Neural cell (in vitro differentiated cells): ENCODE data around the gene DLG2. TPM values are rescaled to one million over a fixed set of nuclear protein-coding genes. Genes with fewer than 3 reads are reported as not detected.
A peak's percentile ranks its signal among the peaks of the same experiment; 100 is the strongest.

Source experiments
- H2AFZ ChIP-seq: fragments of 200-600, 300-800 bp; sonication (generic), shearing (Covaris generic); 2 replicates; pipeline ENCODE4 v1.6.0; 2014; ENCODE audit warnings: low read depth, mild to moderate bottlenecking, antibody characterized with exemption, low read length, moderate library complexity
- H3F3A ChIP-seq: fragments of 200-600 bp; shearing (Covaris generic); 2 replicates; pipeline ENCODE4 v1.6.1; 2016; ENCODE audit warnings: mild to moderate bottlenecking, moderate library complexity, mixed read lengths, antibody characterized with exemption, low read length; ENCODE audit not compliant: insufficient read depth, poor library complexity, severe bottlenecking
- H3K27ac ChIP-seq: fragments of 200-600, 300-800 bp; sonication (generic), shearing (Covaris generic); 2 replicates; pipeline ENCODE4 v1.5.1; 2014; ENCODE audit warnings: mild to moderate bottlenecking, low read length, moderate library complexity
- H3K27me3 ChIP-seq: fragments of 300-800, 200-600 bp; sonication (generic), shearing (Covaris generic); 2 replicates; pipeline ENCODE4 v1.6.0; 2014; ENCODE audit warnings: mild to moderate bottlenecking, low read depth, low read length, moderate library complexity; ENCODE audit not compliant: insufficient read depth
- H3K36me3 ChIP-seq: fragments of 300-800, 200-600 bp; sonication (generic), shearing (Covaris generic); 2 replicates; pipeline ENCODE4 v1.5.1; 2014; ENCODE audit warnings: mild to moderate bottlenecking, antibody characterized with exemption, low read length, moderate library complexity; ENCODE audit not compliant: insufficient read depth
- H3K4me2 ChIP-seq: fragments of 300-800, 200-600 bp; sonication (generic), shearing (Covaris generic); 2 replicates; pipeline ENCODE4 v1.6.0; 2014; ENCODE audit warnings: mild to moderate bottlenecking, low read length
- H3K4me3 ChIP-seq: fragments of 300-800, 200-600 bp; sonication (generic), shearing (Covaris generic); 2 replicates; pipeline ENCODE4 v1.5.1; 2014; ENCODE audit warnings: mild to moderate bottlenecking, low read length, moderate library complexity
- H3K79me2 ChIP-seq: fragments of 200-600 bp; shearing (Covaris generic); replicated peaks from 2 replicates; pipeline ENCODE4 v1.6.0; 2014; ENCODE audit warnings: mild to moderate bottlenecking, low read length, moderate library complexity; ENCODE audit not compliant: insufficient read depth
- H3K9ac ChIP-seq: fragments of 300-800, 200-600 bp; sonication (generic), shearing (Covaris generic); 2 replicates; pipeline ENCODE4 v1.6.1; 2016; ENCODE audit warnings: mild to moderate bottlenecking, low read length, mixed read lengths
- H3K9me2 ChIP-seq: fragments of 200-600 bp; shearing (Covaris generic); 2 replicates; pipeline ENCODE4 v1.6.1; 2016; ENCODE audit warnings: mild to moderate bottlenecking, low read length, mixed read lengths; ENCODE audit not compliant: insufficient read depth
- H3K9me3 ChIP-seq: fragments of 200-600, 300-800 bp; sonication (generic), shearing (Covaris generic); 2 replicates; pipeline ENCODE4 v1.6.1; 2016; ENCODE audit warnings: mild to moderate bottlenecking, mixed run types, low read length, moderate library complexity, mixed read lengths
- H4K20me1 ChIP-seq: fragments of 200-600 bp; shearing (Covaris generic); 2 replicates; pipeline ENCODE4 v1.6.1; 2016; ENCODE audit warnings: mild to moderate bottlenecking, mixed run types; ENCODE audit not compliant: insufficient read depth
- EP300 ChIP-seq: fragments of 450-650 bp; conservative IDR thresholded peaks from 2 replicates; pipeline ENCODE4 v1.6.1; 2014; ENCODE audit warnings: antibody characterized with exemption, mild to moderate bottlenecking, moderate library complexity; ENCODE audit not compliant: poor library complexity, severe bottlenecking
- EZH2 ChIP-seq: fragments of 200-600, 300-800 bp; shearing (Covaris generic), sonication (generic); IDR thresholded peaks from 2 replicates; pipeline ENCODE4 v1.6.1; 2014; ENCODE audit warnings: antibody characterized with exemption, low read length, borderline replicate concordance, mild to moderate bottlenecking; ENCODE audit not compliant: insufficient read depth, poor library complexity, severe bottlenecking
- MXI1 ChIP-seq: fragments of 450-650 bp; conservative IDR thresholded peaks from 2 replicates; pipeline ENCODE4 v1.6.1; 2014; ENCODE audit warnings: antibody characterized with exemption, mild to moderate bottlenecking; ENCODE audit not compliant: poor library complexity, severe bottlenecking
- RAD21 ChIP-seq: fragments of 450-650 bp; conservative IDR thresholded peaks from 2 replicates; pipeline ENCODE4 v1.6.1; 2014; ENCODE audit warnings: antibody characterized with exemption, mild to moderate bottlenecking, moderate library complexity
- REST ChIP-seq: IDR thresholded peaks from 2 replicates; pipeline ENCODE4 v1.6.1; 2012; ENCODE audit warnings: borderline replicate concordance
- SMC3 ChIP-seq: fragments of 450-650 bp; conservative IDR thresholded peaks from 2 replicates; pipeline ENCODE4 v1.6.1; 2014; ENCODE audit warnings: antibody characterized with exemption, mild to moderate bottlenecking, moderate library complexity; ENCODE audit not compliant: poor library complexity
- TAF1 ChIP-seq: IDR thresholded peaks from 2 replicates; pipeline ENCODE4 v1.6.1; 2012; ENCODE audit warnings: low read depth
- polyA plus RNA-seq: library from polyadenylated mRNA; depleted of rRNA; stranded (reverse); fragments of >200 nt; gene quantifications from 2 replicates; pipeline ENCODE4 v1.2.3, GENCODE V29; 2014
- TF ChIP-seq, protein P1 (sequence below): fragments of 450-650 bp; IDR thresholded peaks from 2 replicates; pipeline ENCODE4 v1.5.1; 2014; ENCODE audit warnings: antibody characterized with exemption, mild to moderate bottlenecking, moderate library complexity; ENCODE audit not compliant: poor library complexity, severe bottlenecking

DLG2 gene
- polyA plus RNA-seq, 1 donor from 2014 or later, result 179 TPM

DNA sequence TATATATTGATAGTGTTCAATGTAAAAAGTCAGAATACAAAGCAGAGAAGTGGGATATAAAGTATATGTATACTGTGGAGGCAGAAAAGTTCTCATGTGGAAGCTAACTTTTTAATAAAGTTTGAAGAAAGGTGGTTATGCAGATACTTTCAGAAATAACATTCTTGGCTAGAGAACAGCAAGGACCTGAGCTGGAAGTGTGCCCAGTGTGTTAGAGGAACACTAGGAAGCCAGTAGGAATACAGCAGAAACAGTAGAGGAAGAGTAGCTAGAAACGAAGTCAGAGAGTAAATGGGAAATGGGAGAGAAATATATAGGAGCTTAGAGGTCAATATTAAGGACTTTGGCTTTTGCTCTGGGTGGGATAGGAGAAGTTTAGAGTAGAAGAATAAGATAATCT is 1876.1 kb downstream of the DLG2 start:
- no peaks in the 10 kb centered on the region for H3K9me3 ChIP-seq
- no peaks in the 10 kb centered on the region for H4K20me1 ChIP-seq
- no peaks in the 10 kb centered on the region for H3K9me2 ChIP-seq
- no peak for TF ChIP-seq RAD21
- TF ChIP-seq EZH2, result no peak
- TF ChIP-seq EP300, result no peak
- no peak overlapping the region for H2AFZ ChIP-seq
- no peak overlapping the region for H3K4me3 ChIP-seq
- H3K4me2 ChIP-seq, result no peak overlapping the region
- no peaks in the 10 kb centered on the region for H3K27me3 ChIP-seq
- no peaks in the 10 kb centered on the region for H3F3A ChIP-seq
- H3K27ac ChIP-seq, result no peak overlapping the region
- no peak overlapping the region for H3K9ac ChIP-seq
- no peaks in the 10 kb centered on the region for H3K36me3 ChIP-seq
- no peaks in the 10 kb centered on the region for H3K79me2 ChIP-seq

DNA sequence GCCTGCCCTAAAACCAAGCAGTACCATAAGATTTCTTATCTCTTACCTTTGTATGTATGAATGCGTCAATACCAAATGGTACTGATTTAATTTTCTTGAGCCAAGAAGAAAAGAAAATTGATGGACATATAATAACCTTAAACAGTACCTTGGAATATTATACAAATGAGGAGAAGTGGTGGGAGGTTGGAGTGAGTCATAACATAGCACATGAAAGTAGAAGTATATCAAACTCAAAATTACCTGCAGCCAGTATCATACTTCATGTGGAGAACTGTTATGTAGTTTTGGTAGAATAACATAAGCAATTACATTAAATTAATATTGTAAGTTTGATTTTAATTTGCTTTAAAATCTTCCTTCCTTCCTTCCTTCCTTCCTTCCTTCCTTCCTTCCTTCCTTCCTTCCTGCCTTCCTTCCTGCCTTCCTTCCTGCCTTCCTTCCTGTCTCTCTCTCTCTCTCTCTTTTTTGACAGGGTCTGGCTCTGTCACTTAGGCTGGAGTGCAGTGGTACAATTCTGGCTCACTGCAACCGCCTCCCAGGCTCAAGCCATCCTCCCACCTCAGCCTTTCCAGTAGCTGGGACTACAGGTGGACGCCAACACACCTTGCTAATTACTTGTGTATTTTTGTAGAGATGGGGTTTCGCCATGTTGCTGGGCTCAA is 1880.1 kb downstream of the DLG2 start:
- Histone ChIP-seq H3K4me2 (no peak overlapping the region), H2AFZ (no peak overlapping the region), H3F3A (no peaks in the 10 kb centered on the region), H3K4me3 (no peak overlapping the region), H3K9me3 (no peaks in the 10 kb centered on the region), H3K27me3 (no peaks in the 10 kb centered on the region), H3K9me2 (no peaks in the 10 kb centered on the region), H3K36me3 (no peaks in the 10 kb centered on the region), H3K79me2 (no peaks in the 10 kb centered on the region), H4K20me1 (no peaks in the 10 kb centered on the region), H3K9ac (no peak overlapping the region), H3K27ac (peak overlapping the region; percentile 56)
- TF ChIP-seq TAF1 (no peak), SMC3 (no peak), REST (no peak), RAD21 (no peak)

DNA sequence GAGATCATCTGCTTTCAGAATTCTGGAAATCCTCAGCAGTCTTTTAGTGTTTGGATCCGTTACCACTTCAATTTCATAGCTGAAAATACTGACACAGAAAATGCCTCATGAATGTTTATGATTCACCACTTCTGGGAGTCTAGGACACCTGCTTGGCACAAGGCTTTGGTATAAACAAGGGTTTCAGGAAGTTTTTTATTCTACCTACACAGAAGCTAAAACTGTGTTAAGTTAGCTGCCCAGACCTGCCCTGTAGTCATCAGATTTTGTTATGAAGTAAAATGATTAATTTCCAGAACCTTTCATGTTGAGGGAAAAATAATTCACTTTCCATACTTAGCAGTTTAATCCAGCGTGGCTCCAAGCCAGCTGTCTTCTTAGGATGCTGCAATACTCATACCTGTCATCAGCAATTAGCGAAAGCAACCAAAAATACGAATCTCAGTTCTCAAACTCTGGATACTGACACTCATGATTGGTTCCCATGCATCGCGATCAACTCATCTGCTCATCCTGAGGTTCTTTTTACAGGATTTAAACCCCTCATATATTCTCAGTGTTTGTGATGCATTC is 1882.4 kb downstream of the DLG2 start:
- H2AFZ ChIP-seq, result no peak overlapping the region
- no peaks in the 10 kb centered on the region for H3K36me3 ChIP-seq
- no peaks in the 10 kb centered on the region for H4K20me1 ChIP-seq
- H3K4me2 ChIP-seq, result no peak overlapping the region
- H3K9me3 ChIP-seq, result no peaks in the 10 kb centered on the region
- no peak overlapping the region for H3K4me3 ChIP-seq
- no peaks in the 10 kb centered on the region for H3F3A ChIP-seq
- H3K27me3 ChIP-seq, result no peaks in the 10 kb centered on the region
- no peaks in the 10 kb centered on the region for H3K9me2 ChIP-seq
- no peak for TF ChIP-seq EP300
- TF ChIP-seq EZH2, result no peak
- TF ChIP-seq TAF1, result no peak
- no peak for TF ChIP-seq SMC3
- TF ChIP-seq MXI1, result no peak
- TF ChIP-seq, protein P1, sequence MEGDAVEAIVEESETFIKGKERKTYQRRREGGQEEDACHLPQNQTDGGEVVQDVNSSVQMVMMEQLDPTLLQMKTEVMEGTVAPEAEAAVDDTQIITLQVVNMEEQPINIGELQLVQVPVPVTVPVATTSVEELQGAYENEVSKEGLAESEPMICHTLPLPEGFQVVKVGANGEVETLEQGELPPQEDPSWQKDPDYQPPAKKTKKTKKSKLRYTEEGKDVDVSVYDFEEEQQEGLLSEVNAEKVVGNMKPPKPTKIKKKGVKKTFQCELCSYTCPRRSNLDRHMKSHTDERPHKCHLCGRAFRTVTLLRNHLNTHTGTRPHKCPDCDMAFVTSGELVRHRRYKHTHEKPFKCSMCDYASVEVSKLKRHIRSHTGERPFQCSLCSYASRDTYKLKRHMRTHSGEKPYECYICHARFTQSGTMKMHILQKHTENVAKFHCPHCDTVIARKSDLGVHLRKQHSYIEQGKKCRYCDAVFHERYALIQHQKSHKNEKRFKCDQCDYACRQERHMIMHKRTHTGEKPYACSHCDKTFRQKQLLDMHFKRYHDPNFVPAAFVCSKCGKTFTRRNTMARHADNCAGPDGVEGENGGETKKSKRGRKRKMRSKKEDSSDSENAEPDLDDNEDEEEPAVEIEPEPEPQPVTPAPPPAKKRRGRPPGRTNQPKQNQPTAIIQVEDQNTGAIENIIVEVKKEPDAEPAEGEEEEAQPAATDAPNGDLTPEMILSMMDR, result no peak
- TF ChIP-seq REST, result no peak
- H3K27ac ChIP-seq, result no peak overlapping the region
- H3K79me2 ChIP-seq, result no peaks in the 10 kb centered on the region
- no peak overlapping the region for H3K9ac ChIP-seq
